CD14-positive monocyte (primary cell): Measurements from ENCODE around the gene HOXA1. TPM values are rescaled to one million over a fixed set of nuclear protein-coding genes. Genes with fewer than 3 reads are reported as not detected.
"Not testable (repeated sequence)": the region's sequence is repeated elsewhere in the genome, so short reads cannot be mapped to it uniquely, and the experiment has no call there.

Source experiments
- DNase-seq, 3 donors: peaks; one replicate each; pipeline ENCODE4 v3.0.0-alpha.2; 2011 to 2022
- H2AFZ ChIP-seq: 2 replicates; pipeline ENCODE4 v1.6.0; 2012; ENCODE audit warnings: mild to moderate bottlenecking, low read depth, low read length, inconsistent platforms; ENCODE audit not compliant: insufficient read depth, poor library complexity, severe bottlenecking
- H3K27ac ChIP-seq, 2 donors: 1 replicate in 1 of 2; 2 replicates in 1 of 2; pipeline ENCODE4 v1.5.1; 2012 to 2013; ENCODE audit warnings: low read length in 2 of 2, control low read depth in 1 of 2, inconsistent platforms in 1 of 2, low read depth in 1 of 2, mild to moderate bottlenecking in 1 of 2
- H3K27me3 ChIP-seq, 2 donors: one replicate each; pipeline versions ENCODE4 v1.6.0 to v1.6.1; 2011 to 2013; ENCODE audit warnings: low read length in 2 of 2; ENCODE audit not compliant: control insufficient read depth in 2 of 2, insufficient read depth in 2 of 2
- H3K36me3 ChIP-seq, 2 donors: replicated peaks in 1 of 2; 1 replicate in 1 of 2; 2 replicates in 1 of 2; pipeline versions ENCODE4 v1.5.1 to v1.6.1; 2012 to 2013; ENCODE audit warnings: low read length in 2 of 2, control low read depth in 1 of 2, inconsistent platforms in 1 of 2, mild to moderate bottlenecking in 1 of 2; ENCODE audit not compliant: insufficient read depth in 2 of 2, control insufficient read depth in 1 of 2
- H3K4me1 ChIP-seq, 2 donors: 1 replicate in 1 of 2; 2 replicates in 1 of 2; pipeline versions ENCODE4 v1.5.1 to v1.6.1; 2012 to 2013; ENCODE audit warnings: low read length in 2 of 2, control low read depth in 1 of 2, inconsistent platforms in 1 of 2, mild to moderate bottlenecking in 1 of 2, moderate library complexity in 1 of 2; ENCODE audit not compliant: insufficient read depth in 2 of 2, control insufficient read depth in 1 of 2
- H3K4me2 ChIP-seq: replicated peaks from 2 replicates; pipeline ENCODE3; 2012; ENCODE audit warnings: low read length, moderate library complexity, mild to moderate bottlenecking; ENCODE audit not compliant: poor library complexity, severe bottlenecking; ENCODE audit errors: extremely low read depth
- H3K4me3 ChIP-seq, 3 experiments: fragments of 200-600 bp in 1 of 3; sonication (generic) in 1 of 3; replicated peaks in 1 of 3; 1 replicate in 2 of 3; 2 replicates in 1 of 3; pipeline ENCODE4 v1.5.1; 2011 to 2013; ENCODE audit warnings: low read length in 3 of 3, mild to moderate bottlenecking in 3 of 3, control low read depth in 2 of 3, low read depth in 2 of 3, inconsistent platforms in 1 of 3, moderate library complexity in 1 of 3
- H3K79me2 ChIP-seq: 2 replicates; pipeline ENCODE4 v1.6.0; 2012; ENCODE audit warnings: mild to moderate bottlenecking, control low read depth, inconsistent platforms, low read length, moderate library complexity; ENCODE audit not compliant: insufficient read depth
- H3K9ac ChIP-seq: 2 replicates; pipeline ENCODE4 v1.6.0; 2017; ENCODE audit warnings: low read length, mild to moderate bottlenecking; ENCODE audit not compliant: insufficient read depth, poor library complexity, severe bottlenecking
- H3K9me3 ChIP-seq, 2 donors: replicated peaks in 1 of 2; 1 replicate in 1 of 2; 2 replicates in 1 of 2; pipeline versions ENCODE4 v1.5.1 to v1.6.1; 2012 to 2013; ENCODE audit warnings: low read length in 2 of 2, control low read depth in 1 of 2; ENCODE audit not compliant: control insufficient read depth in 1 of 2, insufficient read depth in 1 of 2
- H4K20me1 ChIP-seq: 2 replicates; pipeline ENCODE4 v1.6.0; 2012; ENCODE audit warnings: mild to moderate bottlenecking, low read length, control low read depth, moderate library complexity; ENCODE audit not compliant: insufficient read depth
- H3K27ac Mint-ChIP-seq, 7 donors: one replicate each; pipeline ENCODE4 v1.8.0; 2020; ENCODE audit warnings: mild to moderate bottlenecking in 7 of 7, mixed read lengths in 7 of 7, moderate library complexity in 6 of 7, inconsistent platforms in 2 of 7
- H3K27me3 Mint-ChIP-seq, 3 donors: one replicate each; pipeline ENCODE4 v1.8.0; 2021 to 2022; ENCODE audit warnings: low read depth in 3 of 3, mild to moderate bottlenecking in 3 of 3, mixed read lengths in 3 of 3, moderate library complexity in 3 of 3, inconsistent platforms in 1 of 3
- H3K36me3 Mint-ChIP-seq, 2 donors: one replicate each; pipeline ENCODE4 v1.8.0; 2020; ENCODE audit warnings: mixed read lengths in 2 of 2, inconsistent platforms in 1 of 2, mild to moderate bottlenecking in 1 of 2
- H3K4me1 Mint-ChIP-seq: one replicate; pipeline ENCODE4 v1.8.0; 2020; ENCODE audit warnings: mild to moderate bottlenecking, mixed read lengths
- H3K4me3 Mint-ChIP-seq, 2 donors: one replicate each; pipeline ENCODE4 v1.8.0; 2020; ENCODE audit warnings: mild to moderate bottlenecking in 2 of 2, mixed read lengths in 2 of 2, moderate library complexity in 1 of 2
- H3K9me3 Mint-ChIP-seq, 7 donors: one replicate each; pipeline ENCODE4 v1.8.0; 2020 to 2022; ENCODE audit warnings: mixed read lengths in 7 of 7, mild to moderate bottlenecking in 6 of 7, moderate library complexity in 6 of 7, inconsistent platforms in 2 of 7
- WGBS: methylation state at CpG from one replicate; pipeline ENCODE4 v1.1.5; 2013; ENCODE audit warnings: missing lambda C conversion rate; ENCODE audit not compliant: insufficient coverage; 5-methylcytosine and 5-hydroxymethylcytosine counted together
- intact Hi-C, 2 donors: fragments of 100-400 bp; cut with micrococcal nuclease; formaldehyde crosslinking; loops; one replicate each; pipeline versions ENCODE4 v1.15.0 to v1.15.1; 2023
- polyA plus RNA-seq, 3 donors: library from polyadenylated mRNA; depleted of rRNA in 1 of 3; unstranded in 2 of 3; stranded (reverse) in 1 of 3; fragments of 300-500 nt in 2 of 3; fragments of >200 nt in 1 of 3; fragmentation: Illumina TruSeq in 2 of 3; gene quantifications; 1 replicate in 2 of 3; 2 replicates in 1 of 3; pipeline ENCODE4 v1.2.3, GENCODE V29; 2012 to 2021
- small RNA-seq: library from RNA; depleted of rRNA; stranded (forward); fragments of <200 nt; gene quantifications from one replicate; pipeline ENCODE3, GENCODE V24; 2012; ENCODE audit warnings: low read depth; ENCODE audit not compliant: insufficient read length

The HOXA1 gene
- polyA plus RNA-seq, 3 donors, result 0.11 to 0.37 TPM; not detected in 1

DNA sequence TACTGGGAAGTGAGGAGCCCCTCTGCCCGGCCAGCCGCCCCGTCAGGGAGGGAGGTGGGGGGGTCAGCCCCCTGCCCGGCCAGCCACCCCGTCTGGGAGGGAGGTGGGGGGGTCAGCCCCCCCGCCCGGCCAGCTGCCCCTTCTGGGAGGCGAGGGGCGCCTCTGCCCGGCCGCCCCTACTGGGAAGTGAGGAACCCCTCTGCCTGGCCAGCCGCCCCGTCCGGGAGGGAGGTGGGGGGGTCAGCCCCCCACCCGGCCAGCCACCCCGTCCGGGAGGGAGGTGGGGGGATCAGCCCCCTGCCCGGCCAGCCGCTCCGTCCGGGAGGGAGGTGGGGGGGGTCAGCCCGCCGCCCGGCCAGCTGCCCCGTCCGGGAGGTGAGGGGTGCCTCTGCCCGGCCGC is 50.7 kb downstream of the HOXA1 start:
- H3K9ac ChIP-seq, H3K36me3 ChIP-seq, H3K27me3 Mint-ChIP-seq, intact Hi-C loops, H3K27ac ChIP-seq, DNase-seq, H3K9me3 Mint-ChIP-seq, H3K27me3 ChIP-seq, H3K4me2 ChIP-seq, H3K4me3 Mint-ChIP-seq, H3K4me1 Mint-ChIP-seq, H3K9me3 ChIP-seq, H4K20me1 ChIP-seq, H3K79me2 ChIP-seq, H3K36me3 Mint-ChIP-seq, H3K27ac Mint-ChIP-seq, H2AFZ ChIP-seq, H3K4me3 ChIP-seq: not testable (repeated sequence)
- WGBS, result 97% methylated on average over 5 of the region's 28 CpGs
- peaks cover 8 to 16% of the 10 kb centered on the region in 2 donors for H3K4me1 ChIP-seq

Small RNAs within 50 kb of the gene (small RNA-seq; reads per million reads assigned to genes)
- gene RF01977, result not detected

Other genes with a start within 250 kb of the HOXA1 start
- gene SKAP2, start 231.4 kb downstream of the HOXA1 start, polyA plus RNA-seq, result 100 to 1,000 TPM in 2 of 3 donors, 10 to 100 TPM in 1; 19.2 to 204 (median 158) TPM
- not detected for gene HOXA2, start 6.7 kb upstream of the HOXA1 start, polyA plus RNA-seq
- gene HOXA4, start 34.8 kb upstream of the HOXA1 start, polyA plus RNA-seq, result under 1 TPM in 1 of 3 donors, not detected in 2; 0.48 TPM
- gene HOXA5, start 47.7 kb upstream of the HOXA1 start, polyA plus RNA-seq, result 1 to 10 TPM in 2 of 3 donors, under 1 TPM in 1; 0.85 to 3.0 (median 1.8) TPM
- not detected for gene HOXA6, start 51.8 kb upstream of the HOXA1 start, polyA plus RNA-seq
- not detected for gene HOXA3, start 56.6 kb upstream of the HOXA1 start, polyA plus RNA-seq
- gene HOXA7, start 60.7 kb upstream of the HOXA1 start, polyA plus RNA-seq, result not detected
- 1 to 10 TPM in 2 of 3 donors, under 1 TPM in 1; 0.55 to 1.9 (median 1.2) TPM for gene HOXA9, start 69.5 kb upstream of the HOXA1 start, polyA plus RNA-seq
- 1 to 10 TPM in 1 of 3 donors, under 1 TPM in 2; 0.09 to 3.2 (median 0.33) TPM for gene HOXA10, start 78.3 kb upstream of the HOXA1 start, polyA plus RNA-seq
- gene HOXA11, start 89.2 kb upstream of the HOXA1 start, polyA plus RNA-seq, result not detected
- gene HOXA13, start 104.1 kb upstream of the HOXA1 start, polyA plus RNA-seq, result not detected
- gene EVX1, start 146.8 kb upstream of the HOXA1 start, polyA plus RNA-seq, result not detected